HG02763 (cell line): ENCODE measurements around the gene TOMM6.

Experiments used
- ATAC-seq: cut with Tn5 transposase; IDR thresholded peaks from one replicate; pipeline ENCODE4 v1.9.1; 2021; ENCODE audit warnings: mild to moderate bottlenecking, moderate library complexity; ENCODE audit not compliant: unreplicated experiment

Gene TOMM6

GRCh38 chr6:41787219-41787917 is at the start of gene TOMM6:
TSS of gene TOMM6 (plus strand) at chr6:41787694. CDS start at chr6:41787698, 4 bp downstream.
- peak; percentile 82 for ATAC-seq

DNA sequence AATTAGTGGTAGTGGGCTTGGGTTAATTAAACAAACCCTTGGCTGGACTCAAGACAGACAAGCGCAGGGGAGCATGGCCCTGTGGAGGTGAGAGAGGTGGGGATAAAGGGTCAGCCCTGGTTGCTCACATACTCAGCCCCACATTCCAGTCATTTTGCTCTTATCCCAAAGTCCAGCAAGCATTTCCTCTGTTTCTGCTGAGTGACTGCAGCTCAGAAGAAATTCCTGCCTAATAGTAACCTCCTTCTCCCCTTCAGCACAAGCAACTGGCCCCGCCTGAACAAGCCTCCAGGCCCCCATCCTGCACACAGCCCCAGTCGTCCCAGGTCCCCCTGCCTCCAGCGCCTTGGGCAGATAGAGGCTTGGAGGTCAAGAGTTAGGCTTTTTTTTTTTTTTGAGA is 48.5 kb upstream of the TOMM6 start:
- no peak for ATAC-seq

GRCh38 chr6:41740366-41741162 is 46.9 kb upstream of the TOMM6 start:
- no peak for ATAC-seq

DNA sequence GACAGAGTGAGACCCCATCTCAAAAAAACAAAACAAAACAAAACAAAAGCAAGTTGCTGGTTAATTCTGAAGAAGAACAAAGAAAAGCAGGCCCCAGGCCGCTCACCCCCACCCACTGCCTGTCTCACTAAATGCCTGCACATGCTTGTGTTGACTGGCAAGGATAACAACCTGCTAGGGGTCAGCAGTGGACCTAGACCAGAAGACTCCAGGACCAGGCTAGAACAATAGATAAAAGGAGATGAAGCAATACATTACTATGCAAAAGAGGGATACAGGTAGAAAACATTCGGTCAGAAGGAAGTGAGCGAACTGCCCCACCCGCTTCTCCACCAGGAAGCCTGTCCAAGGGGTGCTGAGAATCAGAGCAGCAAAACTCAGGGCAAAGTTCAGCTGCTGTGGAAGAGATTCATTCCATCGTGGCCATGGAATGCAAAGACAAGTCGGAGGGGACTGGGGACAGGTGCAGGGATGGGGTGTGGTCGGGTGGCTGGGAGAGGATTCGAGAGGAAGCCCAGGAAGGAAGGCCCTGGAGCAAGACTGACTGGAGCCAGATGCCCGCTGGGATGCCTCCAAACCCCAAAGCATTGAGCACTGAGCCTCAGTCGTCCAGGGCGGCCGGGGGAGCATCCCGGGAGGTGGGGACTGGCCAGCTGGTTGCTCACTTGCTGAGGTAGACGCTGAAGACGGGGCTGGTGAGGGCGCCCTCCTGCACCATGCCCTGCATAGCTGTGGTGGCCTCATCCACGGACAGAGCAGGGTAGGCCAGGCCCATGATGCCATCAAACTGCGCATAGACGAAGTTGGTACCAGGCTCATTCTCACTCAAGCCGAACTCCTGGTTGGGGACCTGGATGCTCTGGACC is 45.6 kb upstream of the TOMM6 start:
- ATAC-seq = no peak

DNA sequence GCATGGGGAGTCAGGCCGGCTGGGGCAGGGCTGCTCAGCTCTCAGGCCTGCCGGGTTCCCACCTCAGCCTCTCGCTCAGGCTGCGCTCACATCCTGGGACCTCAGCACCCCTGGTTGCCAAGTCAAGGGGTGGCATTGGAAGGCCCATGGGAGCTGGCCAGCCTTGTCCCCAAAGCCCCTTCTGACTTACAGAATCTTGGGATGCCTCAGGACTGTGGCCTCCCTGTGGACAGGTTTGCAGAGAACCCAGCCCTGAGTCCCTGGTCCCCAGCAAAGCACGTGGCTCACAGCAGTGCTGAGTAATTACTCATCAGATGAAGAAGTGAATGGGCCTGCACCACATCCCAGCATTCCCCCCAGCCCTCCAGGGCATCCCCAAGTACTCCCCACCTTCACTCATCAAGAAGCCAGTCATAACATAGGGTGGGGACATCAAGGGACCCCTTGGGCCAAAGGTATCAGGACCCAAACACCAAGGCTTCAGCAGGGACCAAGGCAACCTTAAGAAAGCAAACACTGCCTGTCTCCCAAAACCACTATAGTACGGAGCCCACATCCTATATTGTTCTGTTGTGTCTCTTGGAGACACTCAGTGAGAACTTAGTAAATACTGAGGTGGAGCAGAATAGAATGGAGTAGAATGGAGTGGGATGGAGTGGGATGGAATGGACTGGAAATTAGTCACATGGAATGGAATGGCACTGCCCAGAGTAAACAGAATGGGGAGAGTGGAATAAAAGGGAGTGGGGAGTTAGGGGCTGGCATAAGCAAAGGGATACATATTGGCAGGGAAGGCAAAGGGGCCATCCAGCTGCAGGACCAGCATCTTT is 43.9 kb upstream of the TOMM6 start:
- ATAC-seq = no peak

DNA sequence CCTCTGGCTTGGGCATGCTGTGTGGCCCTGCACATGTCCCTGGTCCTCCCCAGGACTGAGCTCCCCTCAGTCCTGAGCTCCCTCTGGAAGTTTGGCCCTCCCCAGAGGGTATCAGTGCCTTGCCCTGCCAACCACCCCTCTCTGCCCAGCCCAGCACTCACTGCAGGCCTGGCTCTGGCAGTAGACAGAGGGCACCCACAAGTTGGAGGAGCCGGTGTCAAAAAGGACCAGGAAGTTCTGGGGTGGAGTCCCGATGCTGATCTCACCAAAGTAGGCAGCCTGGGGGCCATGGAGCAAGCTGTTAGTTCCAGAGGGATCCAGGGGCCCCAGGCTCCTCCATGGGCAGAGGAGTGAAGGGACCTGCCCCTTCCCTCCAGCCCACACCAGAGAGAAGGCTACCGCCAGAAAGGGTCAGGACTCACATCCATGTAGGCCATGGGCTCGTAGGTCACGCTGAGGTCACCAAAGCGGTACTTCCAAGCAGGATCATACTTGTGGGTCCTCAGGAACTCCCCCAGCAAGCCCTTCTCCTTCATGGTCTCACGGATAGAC is 43.2 kb upstream of the TOMM6 start:
- no peak for ATAC-seq

GRCh38 chr6:41746107-41746506 is 41.4 kb upstream of the TOMM6 start:
- ATAC-seq = no peak

DNA sequence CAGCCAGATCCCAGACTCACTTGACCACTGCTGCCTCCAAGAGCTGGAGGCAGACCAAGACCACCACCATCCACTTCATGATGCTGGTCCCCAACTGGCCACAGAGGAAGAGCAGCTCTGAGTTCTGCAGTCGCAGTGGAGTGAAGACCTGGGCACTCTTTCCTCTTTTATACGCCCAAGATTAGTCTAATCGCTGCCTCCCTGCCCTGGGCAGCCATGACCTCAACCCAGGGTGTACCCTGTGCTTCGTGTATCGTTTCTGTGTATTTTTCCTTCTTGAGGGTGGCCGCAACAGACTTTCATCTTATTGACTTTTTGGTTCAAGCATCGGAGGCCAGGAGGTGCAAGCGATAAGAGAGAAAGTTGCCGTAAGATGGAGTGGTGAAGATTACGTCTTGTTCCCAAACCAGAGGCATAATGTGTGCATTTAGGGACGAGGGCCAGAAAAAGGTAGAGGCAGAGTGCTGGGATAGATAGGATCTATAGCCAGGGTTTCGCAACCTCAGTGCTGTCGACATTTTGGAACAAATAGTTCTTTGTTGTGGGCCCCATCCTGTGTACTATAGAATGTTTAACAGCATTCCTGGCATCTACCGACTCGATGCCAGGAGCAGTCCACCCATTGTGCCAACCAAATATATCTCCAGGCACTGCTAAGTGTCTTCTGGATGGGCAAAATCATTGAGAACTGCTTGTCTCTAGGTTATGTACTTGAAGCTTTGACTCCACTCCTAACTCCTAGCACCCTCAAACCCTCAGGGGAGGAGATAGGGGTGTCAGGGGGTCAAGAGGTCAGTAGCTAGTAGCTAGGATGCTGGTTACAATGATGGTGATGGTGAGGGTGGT is 40.0 kb upstream of the TOMM6 start, which contains the start of gene PGC:
PGC (minus strand) TSS at position 142 of the 846 bp plus-strand sequence; CDS start at position 79, 63 bp downstream.
- ATAC-seq = no peak

GRCh38 chr6:41748102-41748477 is 39.4 kb upstream of the TOMM6 start:
- ATAC-seq = no peak

DNA sequence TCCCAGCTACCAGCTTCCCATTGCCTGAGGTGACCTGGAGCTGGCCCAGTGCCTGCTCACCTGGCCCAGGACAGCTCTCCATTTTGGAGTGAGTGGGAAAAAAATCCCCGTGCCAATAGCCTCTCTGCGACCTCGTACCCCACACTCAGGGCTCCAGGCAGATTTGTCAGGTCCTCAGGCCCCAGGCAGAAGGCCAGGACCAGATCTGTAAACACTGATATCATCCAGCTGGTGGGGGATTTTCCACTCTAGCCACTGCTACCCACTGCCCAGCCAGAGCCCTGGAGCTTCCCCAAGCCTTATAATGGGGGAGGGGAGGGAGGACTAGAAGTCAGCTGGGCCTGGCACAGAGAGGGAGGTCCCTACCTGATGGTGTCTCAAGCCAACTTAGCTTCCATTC is 39.0 kb upstream of the TOMM6 start:
- ATAC-seq = no peak

GRCh38 chr6:41750374-41750773 is 37.1 kb upstream of the TOMM6 start:
- no peak for ATAC-seq

GRCh38 chr6:41755895-41756294 is 31.6 kb upstream of the TOMM6 start:
- ATAC-seq = no peak

GRCh38 chr6:41756354-41756753 is 31.1 kb upstream of the TOMM6 start:
- ATAC-seq = no peak

- ATAC-seq = no peak
Measured at GRCh38 chr6:41757271-41757670, 30.2 kb upstream of the TOMM6 start.

GRCh38 chr6:41757931-41758640 is 29.4 kb upstream of the TOMM6 start:
- no peak for ATAC-seq

DNA sequence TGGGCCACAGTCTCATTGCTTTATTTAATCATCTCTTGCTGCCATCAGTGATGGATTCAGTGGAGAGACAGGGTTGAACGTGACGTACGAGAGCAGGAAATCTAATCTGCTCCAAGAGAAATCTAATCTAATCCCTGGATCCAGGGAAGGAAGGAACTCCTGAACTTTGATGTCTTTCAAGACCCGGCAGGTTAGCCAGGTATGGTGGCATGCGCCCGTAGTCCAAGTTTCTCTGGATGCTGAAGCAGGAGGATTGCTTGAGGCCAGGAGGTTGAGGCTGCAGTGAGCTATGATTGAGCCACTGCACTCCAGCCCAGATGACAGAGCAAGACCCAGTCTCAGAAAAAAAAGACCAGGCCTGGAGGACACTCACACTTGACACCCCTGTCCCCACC is 28.9 kb upstream of the TOMM6 start:
- ATAC-seq = no peak

DNA sequence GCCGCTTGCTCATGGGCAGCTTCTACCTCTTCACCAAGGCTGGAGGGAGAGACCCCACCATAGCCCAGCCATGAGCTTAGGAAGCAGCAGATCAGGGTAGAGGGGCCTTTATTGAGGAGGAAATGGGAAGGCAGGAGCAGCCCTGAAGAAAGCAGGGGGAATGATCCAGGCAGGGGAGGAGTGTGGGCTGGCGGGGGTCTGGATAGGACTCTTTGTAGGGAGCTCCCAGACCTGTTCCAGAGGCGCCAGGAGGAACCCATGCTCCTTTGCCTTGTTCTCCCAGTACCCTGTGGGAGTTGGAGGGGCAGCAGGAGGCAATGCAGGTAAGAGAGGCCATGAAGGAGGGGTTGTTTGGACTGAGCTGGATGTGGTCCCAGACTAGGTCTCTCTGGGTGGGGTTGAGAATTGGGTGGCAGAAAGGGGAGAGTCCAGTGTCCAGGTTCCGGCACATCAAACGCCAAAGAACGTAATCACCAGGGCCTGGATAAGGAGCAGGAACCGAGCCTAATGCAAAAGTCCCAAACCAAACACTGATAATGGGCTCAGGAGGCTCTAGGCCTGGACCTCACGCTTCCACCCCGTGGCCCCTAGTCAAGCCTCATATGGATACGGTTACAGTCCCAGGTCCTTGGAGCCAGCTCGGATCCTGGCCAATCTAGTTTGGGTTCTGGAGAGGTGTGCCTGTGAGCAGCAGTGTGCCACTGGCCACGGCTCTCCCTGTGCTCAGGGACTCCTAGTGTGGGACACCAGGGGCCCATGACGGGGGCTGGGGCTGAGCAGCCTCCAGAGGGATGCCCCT is 28.2 kb upstream of the TOMM6 start:
- no peak for ATAC-seq
